Measurements from ENCODE around the gene MFF. TPM values are rescaled to one million over a fixed set of nuclear protein-coding genes. Genes with fewer than 3 reads are reported as not detected.

Gene MFF
- total and polyA plus RNA-seq, 10 of the 15 experiments (the other 5 are each of a cell fraction or from before 2014, with no cell fraction given), result 19.6 to 131 (median 106) TPM

DNA sequence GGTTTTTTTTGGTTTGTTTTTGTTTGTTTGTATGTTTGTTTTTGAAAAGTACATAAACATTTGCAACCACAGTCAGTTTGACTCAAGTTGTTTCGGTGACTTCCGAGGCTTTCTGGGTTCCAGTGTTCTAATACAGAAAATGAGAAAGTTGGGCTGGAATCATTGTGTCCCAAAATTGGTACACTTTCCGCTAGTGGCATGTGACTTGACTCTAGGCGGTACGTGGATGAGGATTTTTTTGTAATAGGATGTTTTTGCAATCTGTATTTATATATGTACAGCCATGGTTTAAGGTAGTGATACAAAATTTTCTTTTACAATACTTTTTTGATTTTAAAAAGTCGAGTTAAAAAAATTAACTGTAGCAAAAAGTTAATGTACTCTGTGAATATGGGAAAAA is 1.7 kb downstream of the MFF start (continued):
- TF ChIP-seq, protein P1, sequence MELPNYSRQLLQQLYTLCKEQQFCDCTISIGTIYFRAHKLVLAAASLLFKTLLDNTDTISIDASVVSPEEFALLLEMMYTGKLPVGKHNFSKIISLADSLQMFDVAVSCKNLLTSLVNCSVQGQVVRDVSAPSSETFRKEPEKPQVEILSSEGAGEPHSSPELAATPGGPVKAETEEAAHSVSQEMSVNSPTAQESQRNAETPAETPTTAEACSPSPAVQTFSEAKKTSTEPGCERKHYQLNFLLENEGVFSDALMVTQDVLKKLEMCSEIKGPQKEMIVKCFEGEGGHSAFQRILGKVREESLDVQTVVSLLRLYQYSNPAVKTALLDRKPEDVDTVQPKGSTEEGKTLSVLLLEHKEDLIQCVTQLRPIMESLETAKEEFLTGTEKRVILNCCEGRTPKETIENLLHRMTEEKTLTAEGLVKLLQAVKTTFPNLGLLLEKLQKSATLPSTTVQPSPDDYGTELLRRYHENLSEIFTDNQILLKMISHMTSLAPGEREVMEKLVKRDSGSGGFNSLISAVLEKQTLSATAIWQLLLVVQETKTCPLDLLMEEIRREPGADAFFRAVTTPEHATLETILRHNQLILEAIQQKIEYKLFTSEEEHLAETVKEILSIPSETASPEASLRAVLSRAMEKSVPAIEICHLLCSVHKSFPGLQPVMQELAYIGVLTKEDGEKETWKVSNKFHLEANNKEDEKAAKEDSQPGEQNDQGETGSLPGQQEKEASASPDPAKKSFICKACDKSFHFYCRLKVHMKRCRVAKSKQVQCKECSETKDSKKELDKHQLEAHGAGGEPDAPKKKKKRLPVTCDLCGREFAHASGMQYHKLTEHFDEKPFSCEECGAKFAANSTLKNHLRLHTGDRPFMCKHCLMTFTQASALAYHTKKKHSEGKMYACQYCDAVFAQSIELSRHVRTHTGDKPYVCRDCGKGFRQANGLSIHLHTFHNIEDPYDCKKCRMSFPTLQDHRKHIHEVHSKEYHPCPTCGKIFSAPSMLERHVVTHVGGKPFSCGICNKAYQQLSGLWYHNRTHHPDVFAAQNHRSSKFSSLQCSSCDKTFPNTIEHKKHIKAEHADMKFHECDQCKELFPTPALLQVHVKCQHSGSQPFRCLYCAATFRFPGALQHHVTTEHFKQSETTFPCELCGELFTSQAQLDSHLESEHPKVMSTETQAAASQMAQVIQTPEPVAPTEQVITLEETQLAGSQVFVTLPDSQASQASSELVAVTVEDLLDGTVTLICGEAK (IDR thresholded peaks at IDR 0.05; ENCODE audit: borderline replicate concordance), result 0 out of 2 replicates have a peak, but pooled peaks have one; percentile 35
- TF ChIP-seq BRCA1 (IDR thresholded peaks at IDR 0.05; ENCODE audit: low read depth, low read length) (no peak), RFX5 (IDR thresholded peaks at IDR 0.05; ENCODE audit: low read depth, low read length) (no peak), ZBTB11 (CRISPR knock-in tag; IDR thresholded peaks at IDR 0.05) (no peak), CBX5 (IDR thresholded peaks at IDR 0.05; ENCODE audit: low read depth) (no peak), PML (IDR thresholded peaks at IDR 0.05; ENCODE audit: low read length) (no peak), SUZ12 (IDR thresholded peaks at IDR 0.05; ENCODE audit: unreplicated experiment) (no peak)
